Brain pericyte (primary cell): Measurements from ENCODE around the gene OR4C16.

Experiments used
- DNase-seq: peaks from one replicate; pipeline ENCODE4 v3.0.0-alpha.2; 2012; ENCODE audit warnings: low read depth, low spot score

OR4C16 gene, protein sequence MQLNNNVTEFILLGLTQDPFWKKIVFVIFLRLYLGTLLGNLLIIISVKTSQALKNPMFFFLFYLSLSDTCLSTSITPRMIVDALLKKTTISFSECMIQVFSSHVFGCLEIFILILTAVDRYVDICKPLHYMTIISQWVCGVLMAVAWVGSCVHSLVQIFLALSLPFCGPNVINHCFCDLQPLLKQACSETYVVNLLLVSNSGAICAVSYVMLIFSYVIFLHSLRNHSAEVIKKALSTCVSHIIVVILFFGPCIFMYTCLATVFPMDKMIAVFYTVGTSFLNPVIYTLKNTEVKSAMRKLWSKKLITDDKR

DNA sequence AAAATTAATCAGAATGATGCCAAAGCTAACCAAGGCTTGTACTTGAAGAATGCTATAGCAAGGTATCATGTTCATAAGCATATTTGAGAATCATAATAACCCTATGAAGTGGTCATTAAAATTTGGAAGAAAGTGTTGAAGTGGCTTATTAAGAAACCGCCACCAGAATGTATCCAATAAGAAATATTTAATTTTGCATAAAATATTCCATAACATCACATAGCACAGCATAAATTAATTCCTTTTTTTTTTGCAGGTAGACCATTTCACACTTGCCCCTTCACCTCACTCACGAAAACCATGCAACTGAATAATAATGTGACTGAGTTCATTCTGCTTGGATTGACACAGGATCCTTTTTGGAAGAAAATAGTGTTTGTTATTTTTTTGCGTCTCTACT lies at the start of gene OR4C16:
TSS of gene OR4C16 (plus strand) at position 301 of the 400 bp plus-strand sequence. CDS start at position 301, 0 bp downstream.
- no peak for DNase-seq

DNA sequence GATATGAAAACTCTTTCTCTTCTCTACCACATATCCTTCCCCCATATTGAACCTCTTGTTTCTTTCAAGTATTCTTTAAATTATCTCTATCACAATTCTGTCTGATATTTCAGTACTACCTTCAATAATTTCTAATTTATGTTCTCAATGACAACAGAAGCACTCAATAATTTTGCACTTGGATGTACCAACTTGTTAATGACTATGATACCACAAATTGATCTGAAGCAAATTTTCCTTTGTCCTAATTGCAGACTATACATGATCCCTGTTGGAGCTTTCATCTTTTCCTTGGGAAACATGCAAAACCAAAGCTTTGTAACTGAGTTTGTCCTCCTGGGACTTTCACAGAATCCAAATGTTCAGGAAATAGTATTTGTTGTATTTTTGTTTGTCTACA lies 17.8 kb upstream of the OR4C16 start, which contains the start of gene OR4C15:
TSS of gene OR4C15 (plus strand) at position 301 of the 400 bp plus-strand sequence. CDS start at position 301, 0 bp downstream.
- DNase-seq, result no peak

DNA sequence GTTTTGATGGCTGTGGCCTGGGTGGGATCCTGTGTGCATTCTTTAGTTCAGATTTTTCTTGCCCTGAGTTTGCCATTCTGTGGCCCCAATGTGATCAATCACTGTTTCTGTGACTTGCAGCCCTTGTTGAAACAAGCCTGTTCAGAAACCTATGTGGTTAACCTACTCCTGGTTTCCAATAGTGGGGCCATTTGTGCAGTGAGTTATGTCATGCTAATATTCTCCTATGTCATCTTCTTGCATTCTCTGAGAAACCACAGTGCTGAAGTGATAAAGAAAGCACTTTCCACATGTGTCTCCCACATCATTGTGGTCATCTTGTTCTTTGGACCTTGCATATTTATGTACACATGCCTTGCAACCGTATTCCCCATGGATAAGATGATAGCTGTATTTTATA lies 620 bp downstream of the OR4C16 start:
- DNase-seq, result no peak

DNA sequence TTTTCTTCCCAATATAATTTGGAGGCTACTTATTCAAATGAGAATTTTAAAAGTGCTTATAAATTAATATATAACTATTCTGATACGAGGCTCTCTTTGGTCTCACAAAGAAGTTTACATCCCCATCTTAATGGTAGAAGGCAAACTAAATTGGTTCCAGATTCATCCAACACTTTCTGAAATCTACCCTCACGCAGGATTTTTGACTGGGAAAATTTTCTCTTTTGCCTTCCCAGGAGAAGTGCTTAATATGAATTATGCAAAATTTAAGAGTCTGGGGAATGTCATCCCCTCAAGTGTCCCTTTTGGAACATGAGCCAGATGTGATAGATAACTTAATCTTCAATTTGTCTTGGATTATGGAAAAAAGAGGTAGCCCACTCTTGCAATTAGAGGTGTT lies 35.6 kb downstream of the OR4C16 start, which contains the start of gene OR4C11:
TSS of gene OR4C11 (minus strand) at position 101 of the 400 bp plus-strand sequence. CDS start 3,272 bp downstream, outside the sequence.
- DNase-seq, result no peak
